ENCODE measurements around the gene IRS1.
A peak's percentile ranks its signal among the peaks of the same experiment; 100 is the strongest.

Gene IRS1

GRCh38 chr2:226790011-226790410 is 9.6 kb downstream of the IRS1 start:
- no peak for DNase-seq

GRCh38 chr2:226788881-226789490 is 10.6 kb downstream of the IRS1 start:
- no peak for DNase-seq

GRCh38 chr2:226788064-226788463 is 11.6 kb downstream of the IRS1 start:
- DNase-seq: no peak

GRCh38 chr2:226783885-226784284 is 15.7 kb downstream of the IRS1 start:
- no peak for DNase-seq

- DNase-seq: no peak
Measured at GRCh38 chr2:226782092-226782713, 17.4 kb downstream of the IRS1 start.

GRCh38 chr2:226780431-226780830 is 19.2 kb downstream of the IRS1 start:
- DNase-seq: no peak

GRCh38 chr2:226777611-226778010 is 22.0 kb downstream of the IRS1 start:
- no peak for DNase-seq

GRCh38 chr2:226776104-226776503 is 23.5 kb downstream of the IRS1 start:
- no peak for DNase-seq

- DNase-seq: no peak
Measured at GRCh38 chr2:226775032-226775509, 24.5 kb downstream of the IRS1 start.

GRCh38 chr2:226773291-226773690 is 26.3 kb downstream of the IRS1 start:
- DNase-seq: no peak

GRCh38 chr2:226772389-226773179 is 27.0 kb downstream of the IRS1 start:
- DNase-seq: no peak

- DNase-seq: no peak
Measured at GRCh38 chr2:226771067-226771466, 28.6 kb downstream of the IRS1 start.

GRCh38 chr2:226767056-226767813 is 32.4 kb downstream of the IRS1 start:
- DNase-seq: no peak

GRCh38 chr2:226766352-226767055 is 33.1 kb downstream of the IRS1 start:
- DNase-seq: no peak

- no peak for DNase-seq
Measured at GRCh38 chr2:226763320-226763719, 36.3 kb downstream of the IRS1 start.

- DNase-seq: no peak
Measured at GRCh38 chr2:226761195-226761583, 38.4 kb downstream of the IRS1 start.

- peak; percentile 18 for DNase-seq
Measured at GRCh38 chr2:226760412-226761194, 39.0 kb downstream of the IRS1 start.

- DNase-seq: no peak
Measured at GRCh38 chr2:226759768-226760167, 39.9 kb downstream of the IRS1 start.

GRCh38 chr2:226758921-226759640 is 40.5 kb downstream of the IRS1 start:
- DNase-seq: peak; percentile 19

GRCh38 chr2:226756131-226756530 is 43.5 kb downstream of the IRS1 start:
- no peak for DNase-seq

- no peak for DNase-seq
Measured at GRCh38 chr2:226755631-226756030, 44.0 kb downstream of the IRS1 start.

Measured in NCI-H446 treated with DMSO at 0.1 percent for 48 hours (cell line).